Measurements from ENCODE around the gene ATL2.

DNA sequence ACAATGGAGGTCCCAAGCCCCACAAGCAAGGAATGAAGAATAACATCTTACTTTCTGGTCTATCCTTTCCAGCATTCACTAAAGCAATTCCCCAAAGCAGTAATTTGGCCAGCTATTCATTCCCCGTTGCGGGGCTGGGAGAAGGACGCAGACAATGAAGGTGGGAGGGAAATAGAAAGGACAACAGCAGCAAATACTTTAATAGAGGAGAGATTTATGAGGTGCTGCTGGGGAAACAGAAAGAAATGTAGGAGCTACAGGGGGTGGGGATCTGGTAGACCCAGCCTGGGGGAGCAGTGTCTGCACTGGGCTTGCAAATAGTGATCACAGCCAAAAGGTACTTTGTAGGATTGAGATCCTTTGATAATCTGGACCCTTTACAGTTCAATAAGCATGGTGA, 13.9 kb upstream of the ATL2 start:
- TF ChIP-seq, protein P1, sequence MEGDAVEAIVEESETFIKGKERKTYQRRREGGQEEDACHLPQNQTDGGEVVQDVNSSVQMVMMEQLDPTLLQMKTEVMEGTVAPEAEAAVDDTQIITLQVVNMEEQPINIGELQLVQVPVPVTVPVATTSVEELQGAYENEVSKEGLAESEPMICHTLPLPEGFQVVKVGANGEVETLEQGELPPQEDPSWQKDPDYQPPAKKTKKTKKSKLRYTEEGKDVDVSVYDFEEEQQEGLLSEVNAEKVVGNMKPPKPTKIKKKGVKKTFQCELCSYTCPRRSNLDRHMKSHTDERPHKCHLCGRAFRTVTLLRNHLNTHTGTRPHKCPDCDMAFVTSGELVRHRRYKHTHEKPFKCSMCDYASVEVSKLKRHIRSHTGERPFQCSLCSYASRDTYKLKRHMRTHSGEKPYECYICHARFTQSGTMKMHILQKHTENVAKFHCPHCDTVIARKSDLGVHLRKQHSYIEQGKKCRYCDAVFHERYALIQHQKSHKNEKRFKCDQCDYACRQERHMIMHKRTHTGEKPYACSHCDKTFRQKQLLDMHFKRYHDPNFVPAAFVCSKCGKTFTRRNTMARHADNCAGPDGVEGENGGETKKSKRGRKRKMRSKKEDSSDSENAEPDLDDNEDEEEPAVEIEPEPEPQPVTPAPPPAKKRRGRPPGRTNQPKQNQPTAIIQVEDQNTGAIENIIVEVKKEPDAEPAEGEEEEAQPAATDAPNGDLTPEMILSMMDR (IDR thresholded peaks at IDR 0.05): no peak
- no peak for TF ChIP-seq POLR2A (IDR thresholded peaks at IDR 0.05)
